ES-I3 (cell line): ENCODE measurements around the gene AUTS2.

Experiments
- H3K36me3 ChIP-seq: 2 replicates; pipeline ENCODE4 v1.6.1; 2013; ENCODE audit warnings: mild to moderate bottlenecking, low read length, control low read depth, moderate library complexity; ENCODE audit not compliant: insufficient read depth
- H3K4me1 ChIP-seq: 2 replicates; pipeline ENCODE4 v1.6.1; 2013; ENCODE audit warnings: mild to moderate bottlenecking, control low read depth, low read length; ENCODE audit not compliant: insufficient read depth
- H3K9ac ChIP-seq: 2 replicates; pipeline ENCODE4 v1.6.1; 2013; ENCODE audit warnings: low read depth, mild to moderate bottlenecking, low read length, moderate library complexity
- H3K9me3 ChIP-seq: 2 replicates; pipeline ENCODE4 v1.6.1; 2013; ENCODE audit warnings: mild to moderate bottlenecking, low read length, moderate library complexity; ENCODE audit not compliant: control insufficient read depth, insufficient read depth

The AUTS2 gene

GRCh38 chr7:70069977-70070376 is 471.7 kb downstream of the AUTS2 start:
- Histone ChIP-seq H3K9me3 (no peaks in the 10 kb centered on the region), H3K9ac (no peak overlapping the region), H3K4me1 (no peaks in the 10 kb centered on the region), H3K36me3 (no peaks in the 10 kb centered on the region)

DNA sequence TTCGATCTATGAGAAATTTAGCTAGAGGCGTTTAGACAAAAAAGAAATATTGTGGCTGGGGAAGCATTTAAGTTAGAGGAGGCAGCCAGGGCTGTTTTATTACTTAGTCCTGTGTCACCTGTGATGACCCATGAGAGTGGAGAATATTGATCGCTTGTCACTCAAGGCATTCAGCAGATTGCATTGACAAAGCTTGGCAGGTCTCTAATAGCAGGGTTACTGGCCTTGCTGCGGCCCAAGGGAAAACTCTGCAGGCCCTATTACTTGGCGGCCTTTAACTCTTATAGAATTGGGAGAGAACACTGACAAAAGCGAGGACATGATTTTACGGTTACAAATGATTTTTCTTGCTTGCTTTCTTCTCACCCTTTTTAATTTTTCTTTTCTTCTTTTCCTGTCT is 473.5 kb downstream of the AUTS2 start:
- Histone ChIP-seq H3K4me1 (no peaks in the 10 kb centered on the region), H3K9ac (no peak overlapping the region)

DNA sequence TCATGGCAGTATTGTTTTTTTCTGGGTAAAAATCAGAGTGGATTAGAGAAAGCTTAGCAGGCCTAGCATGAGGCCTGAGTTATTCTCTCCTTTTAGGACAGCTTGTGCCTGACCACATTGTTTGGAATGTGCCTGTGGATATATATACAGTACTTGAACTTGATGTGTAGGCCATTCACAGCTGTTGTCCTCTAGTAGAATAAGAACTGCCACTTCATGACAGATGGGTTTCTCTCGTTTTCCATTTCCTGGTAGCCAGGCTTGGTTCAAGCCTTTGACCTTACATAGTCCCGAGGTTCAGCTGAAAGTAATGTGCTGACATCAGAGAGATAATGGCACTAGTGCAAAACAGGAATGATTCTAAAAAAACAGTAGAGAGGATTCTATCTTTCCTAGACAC is 473.9 kb downstream of the AUTS2 start:
- H3K4me1 ChIP-seq, result no peaks in the 10 kb centered on the region
- no peaks in the 10 kb centered on the region for H3K36me3 ChIP-seq
- no peaks in the 10 kb centered on the region for H3K9me3 ChIP-seq
- H3K9ac ChIP-seq, result no peak overlapping the region

More for the DNA sequence above, 473.5 kb downstream of the AUTS2 start:
- Histone ChIP-seq H3K9me3 (no peaks in the 10 kb centered on the region), H3K36me3 (no peaks in the 10 kb centered on the region)

DNA sequence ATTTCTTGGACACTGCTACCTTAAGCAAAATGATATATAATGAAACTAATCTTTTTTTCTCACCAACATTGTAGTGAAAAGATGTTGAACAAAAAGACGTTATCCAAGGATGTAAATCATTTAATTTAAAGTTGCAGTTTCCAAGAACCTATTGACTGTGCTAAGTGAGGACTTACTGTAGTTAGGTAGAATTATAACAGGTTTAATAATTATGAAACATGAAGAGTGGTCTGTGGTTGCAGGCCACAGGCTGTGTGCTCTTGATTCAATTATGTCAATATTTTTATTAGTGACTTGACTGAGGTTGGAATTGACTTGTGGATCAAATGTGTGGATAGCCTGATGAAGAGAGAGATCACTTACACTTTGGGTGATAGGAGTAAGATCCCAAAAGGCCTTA is 478.1 kb downstream of the AUTS2 start:
- Histone ChIP-seq H3K4me1 (no peaks in the 10 kb centered on the region), H3K36me3 (no peaks in the 10 kb centered on the region), H3K9ac (no peak overlapping the region)

GRCh38 chr7:70082099-70082611 is 483.9 kb downstream of the AUTS2 start:
- no peaks in the 10 kb centered on the region for H3K9me3 ChIP-seq
- no peak overlapping the region for H3K9ac ChIP-seq
- no peaks in the 10 kb centered on the region for H3K4me1 ChIP-seq
- no peaks in the 10 kb centered on the region for H3K36me3 ChIP-seq

More for the DNA sequence above, 478.1 kb downstream of the AUTS2 start:
- no peaks in the 10 kb centered on the region for H3K9me3 ChIP-seq

GRCh38 chr7:70091362-70091761 is 493.1 kb downstream of the AUTS2 start:
- Histone ChIP-seq H3K4me1 (0 out of 2 replicates have a peak, but pooled peaks cover 8% of the 10 kb centered on the region), H3K9ac (no peak overlapping the region), H3K36me3 (no peaks in the 10 kb centered on the region), H3K9me3 (no peaks in the 10 kb centered on the region)

GRCh38 chr7:70092314-70093204 is 494.3 kb downstream of the AUTS2 start:
- Histone ChIP-seq H3K9me3 (no peaks in the 10 kb centered on the region), H3K4me1 (0 out of 2 replicates have a peak, but pooled peaks cover 8% of the 10 kb centered on the region), H3K9ac (no peak overlapping the region), H3K36me3 (no peaks in the 10 kb centered on the region)

- 0 out of 2 replicates have a peak, but pooled peaks cover 8% of the 10 kb centered on the region for H3K4me1 ChIP-seq
- H3K36me3 ChIP-seq, result no peaks in the 10 kb centered on the region
- H3K9me3 ChIP-seq, result no peaks in the 10 kb centered on the region
- no peak overlapping the region for H3K9ac ChIP-seq
These were observed 495.1 kb downstream of the AUTS2 start for GRCh38 chr7:70093205-70093904.

GRCh38 chr7:70094831-70095230 is 496.6 kb downstream of the AUTS2 start:
- Histone ChIP-seq H3K36me3 (no peaks in the 10 kb centered on the region), H3K9ac (no peak overlapping the region), H3K4me1 (0 out of 2 replicates have a peak, but pooled peaks cover 8% of the 10 kb centered on the region), H3K9me3 (no peaks in the 10 kb centered on the region)

DNA sequence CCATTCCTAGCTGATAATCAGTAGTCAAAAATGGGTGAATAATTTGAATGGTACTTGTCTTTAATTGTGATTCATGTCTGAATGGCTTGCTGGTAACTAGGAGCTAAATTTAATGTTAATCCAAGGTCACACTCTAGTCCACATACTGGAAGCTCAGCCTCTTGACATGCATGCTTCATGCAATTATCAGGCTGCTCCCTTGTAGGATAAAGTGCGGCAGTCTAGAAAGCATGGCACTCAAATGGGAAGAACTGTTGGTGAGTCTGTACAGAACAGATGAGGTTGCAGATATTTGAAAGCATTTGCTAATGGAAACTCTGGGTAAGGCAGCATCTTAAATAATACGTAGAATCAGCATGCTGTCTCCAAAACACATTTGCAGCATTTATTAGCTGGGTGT is 499.4 kb downstream of the AUTS2 start:
- 0 out of 2 replicates have a peak, but pooled peaks cover 8% of the 10 kb centered on the region for H3K4me1 ChIP-seq
- no peaks in the 10 kb centered on the region for H3K9me3 ChIP-seq

DNA sequence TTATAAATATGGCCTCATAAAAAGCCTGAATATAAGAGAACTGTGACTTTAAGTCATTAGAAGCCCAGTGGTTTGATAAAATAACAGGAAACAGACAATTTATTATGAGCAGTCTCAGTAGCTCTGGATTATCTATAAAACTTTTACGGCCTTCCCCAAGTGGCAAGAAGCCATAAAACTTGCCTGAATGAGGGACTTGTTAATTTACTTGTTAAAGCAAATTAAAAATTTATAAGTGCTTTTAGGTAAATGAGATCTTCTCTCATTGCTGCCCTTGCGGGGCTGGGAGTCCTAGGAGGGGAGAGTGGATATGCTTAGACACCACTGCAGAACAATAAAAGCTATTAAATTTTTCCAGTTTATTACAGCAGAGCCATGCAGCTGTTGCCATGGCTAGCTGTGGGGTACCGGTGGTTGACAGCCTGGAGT is 499.9 kb downstream of the AUTS2 start:
- Histone ChIP-seq H3K9ac (no peak overlapping the region), H3K36me3 (no peaks in the 10 kb centered on the region), H3K4me1 (0 out of 2 replicates have a peak, but pooled peaks cover 8% of the 10 kb centered on the region), H3K9me3 (no peaks in the 10 kb centered on the region)

More for the DNA sequence above, 499.4 kb downstream of the AUTS2 start:
- H3K9ac ChIP-seq, result no peak overlapping the region
- H3K36me3 ChIP-seq, result no peaks in the 10 kb centered on the region

DNA sequence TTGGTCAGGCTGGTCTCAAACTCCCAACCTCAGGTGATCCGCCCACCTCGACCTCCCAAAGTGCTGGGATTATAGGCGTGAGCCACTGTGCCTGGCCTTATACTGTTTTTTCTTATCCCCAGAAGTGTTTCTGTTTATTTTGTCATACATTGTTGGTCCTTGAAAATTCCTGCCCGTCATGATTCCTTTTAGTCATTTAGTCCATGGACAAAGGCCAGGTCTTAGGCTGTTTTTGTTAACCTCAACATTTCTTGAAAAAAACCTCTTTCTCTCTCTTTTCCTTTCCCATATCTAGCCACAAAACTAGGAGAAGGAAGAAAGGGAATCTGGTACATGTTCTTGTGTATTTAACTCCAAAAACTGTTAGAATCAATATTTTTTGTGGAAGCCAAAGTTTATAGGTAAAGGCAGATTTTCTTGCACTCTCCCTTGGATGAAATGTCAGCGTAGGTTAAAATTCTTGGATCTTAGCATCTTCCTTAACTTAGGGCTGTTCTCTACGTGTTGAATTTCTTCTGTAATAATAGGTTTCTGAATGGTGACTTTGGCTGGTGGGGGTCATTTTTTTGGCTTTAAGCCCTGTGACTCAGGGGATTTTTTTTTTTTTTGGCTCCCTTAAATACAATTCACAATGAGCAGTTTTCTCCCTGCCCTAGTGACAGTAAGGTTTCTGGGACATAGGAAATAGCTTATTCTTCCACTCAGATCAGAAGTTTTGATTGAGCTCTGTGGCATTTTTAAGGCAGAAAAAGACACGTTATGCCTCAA is 500.8 kb downstream of the AUTS2 start:
- Histone ChIP-seq H3K9ac (no peak overlapping the region), H3K4me1 (0 out of 2 replicates have a peak, but pooled peaks cover 8% of the 10 kb centered on the region), H3K9me3 (no peaks in the 10 kb centered on the region), H3K36me3 (no peaks in the 10 kb centered on the region)

- no peaks in the 10 kb centered on the region for H3K36me3 ChIP-seq
- no peak overlapping the region for H3K9ac ChIP-seq
- H3K4me1 ChIP-seq, result no peaks in the 10 kb centered on the region
- no peaks in the 10 kb centered on the region for H3K9me3 ChIP-seq
These were observed 506.0 kb downstream of the AUTS2 start for GRCh38 chr7:70104243-70104642.

- no peaks in the 10 kb centered on the region; the same call in 1 of the 2 replicates for H3K9me3 ChIP-seq
- no peak overlapping the region for H3K9ac ChIP-seq
- peaks cover 11% of the 10 kb centered on the region for H3K4me1 ChIP-seq
- no peaks in the 10 kb centered on the region for H3K36me3 ChIP-seq
These were observed 514.8 kb downstream of the AUTS2 start for GRCh38 chr7:70113078-70113477.
